K562 (cell line): Measurements from ENCODE around the gene ZBTB16. TPM values are rescaled to one million over a fixed set of nuclear protein-coding genes. Genes with fewer than 3 reads are reported as not detected.

ENCODE experiments used
- ATAC-seq: fragments of 200-7000 bp; cut with Tn5 transposase; 3 replicates; pipeline ENCODE4 v1.9.1; 2020; ENCODE audit warnings: moderate library complexity
- BruUV-seq: library from RNA; stranded (reverse); fragments of 400-500 nt; replicated peaks from 2 replicates; lab custom pipeline; 2021; lab: Mats Ljungman, UMichigan
- CTCF ChIA-PET: fragments of 300-600 bp; formaldehyde crosslinking; extraction: SDS; loops from one replicate; lab custom pipeline; 2021; ENCODE audit warnings: low intra/inter-chr PET ratio; lab: Yijun Ruan, JAX
- POLR2A ChIA-PET: fragments of 300-600, 350-650 bp; sonication (Branson Sonifier 250); formaldehyde crosslinking; extraction: SDS; loops from one replicate; lab custom pipeline; 2021; ENCODE audit warnings: antibody characterized with exemption, inconsistent platforms; lab: Yijun Ruan, JAX
- DNase-seq, 4 experiments: peaks; one replicate each; pipeline versions ENCODE4 v3.0.0 to v3.0.0-alpha.2; 2011 to 2018; ENCODE audit warnings: low spot score in 3 of 4, mixed read lengths in 3 of 4; ENCODE audit errors: extremely low read depth in 1 of 4
- FAIRE-seq: peaks from 2 replicates; lab custom pipeline; 2011; peaks lifted over from hg19 to GRCh38; lab: Jason Lieb, UNC
- H2AFZ ChIP-seq: 2 replicates; pipeline ENCODE4 v1.6.0; 2011; ENCODE audit warnings: low read depth, low read length, control low read depth, inconsistent platforms
- H3K27ac ChIP-seq: fragments of 200-600 bp; 3 replicates; pipeline ENCODE4 v1.8.0; 2011; ENCODE audit warnings: low read depth, mild to moderate bottlenecking, control low read depth, inconsistent platforms, low read length, moderate library complexity, mixed read lengths; ENCODE audit errors: extremely low read depth
- H3K27me3 ChIP-seq, 2 experiments: fragments of 300-600 bp in 1 of 2; 2 replicates in 1 of 2; 3 replicates in 1 of 2; pipeline versions ENCODE4 v1.6.0 to v1.8.0; 2011; ENCODE audit warnings: inconsistent platforms in 2 of 2, low read length in 2 of 2, mild to moderate bottlenecking in 1 of 2, mixed read lengths in 1 of 2, moderate library complexity in 1 of 2; ENCODE audit not compliant: control insufficient read depth in 2 of 2, insufficient read depth in 2 of 2
- H3K36me3 ChIP-seq: fragments of 300-600 bp; 3 replicates; pipeline ENCODE4 v1.8.0; 2011; ENCODE audit warnings: mild to moderate bottlenecking, low read length, inconsistent platforms; ENCODE audit not compliant: control insufficient read depth, insufficient read depth
- H3K4me1 ChIP-seq, 2 experiments: fragments of 200-600 bp in 1 of 2; replicated peaks in 1 of 2; 2 replicates in 1 of 2; 3 replicates in 1 of 2; pipeline versions ENCODE4 v1.5.1 to v1.8.0; 2011; ENCODE audit warnings: inconsistent platforms in 2 of 2, low read length in 2 of 2, mild to moderate bottlenecking in 1 of 2, mixed read lengths in 1 of 2, moderate library complexity in 1 of 2; ENCODE audit not compliant: control insufficient read depth in 2 of 2, insufficient read depth in 2 of 2
- H3K4me2 ChIP-seq: 2 replicates; pipeline ENCODE4 v1.6.1; 2011; ENCODE audit warnings: low read length, control low read depth, inconsistent platforms, mixed read lengths; ENCODE audit not compliant: insufficient read depth
- H3K4me3 ChIP-seq: fragments of 200-600 bp; sonication (generic), shearing (Covaris generic); 2 replicates; pipeline ENCODE4 v1.5.1; 2016; ENCODE audit warnings: control low read depth, inconsistent platforms
- H3K79me2 ChIP-seq: fragments of 200-600 bp; 3 replicates; pipeline ENCODE4 v1.8.0; 2011; ENCODE audit warnings: low read length, inconsistent platforms; ENCODE audit not compliant: control insufficient read depth, insufficient read depth
- H3K9ac ChIP-seq, 2 experiments: 2 replicates each; pipeline versions ENCODE4 v1.6.0 to v1.6.1; 2011; ENCODE audit warnings: low read depth in 2 of 2, low read length in 2 of 2, control low read depth in 1 of 2, inconsistent platforms in 1 of 2, mild to moderate bottlenecking in 1 of 2, mixed read lengths in 1 of 2; ENCODE audit not compliant: insufficient read depth in 1 of 2
- H3K9me1 ChIP-seq: one replicate; pipeline ENCODE4 v1.6.0; 2011; ENCODE audit warnings: inconsistent platforms, mild to moderate bottlenecking, low read length, moderate library complexity; ENCODE audit not compliant: control insufficient read depth, insufficient read depth
- H3K9me3 ChIP-seq: replicated peaks from 2 replicates; pipeline ENCODE4 v1.5.1; 2011; ENCODE audit warnings: low read depth, low read length, inconsistent platforms; ENCODE audit not compliant: control insufficient read depth, insufficient read depth
- H4K20me1 ChIP-seq: replicated peaks from 2 replicates; pipeline ENCODE4 v1.6.1; 2011; ENCODE audit warnings: low read length, inconsistent platforms, mixed read lengths; ENCODE audit not compliant: control insufficient read depth, insufficient read depth
- CBX3 ChIP-seq, 2 experiments: IDR thresholded peaks; 1 replicate in 1 of 2; 2 replicates in 1 of 2; pipeline ENCODE4 v1.6.1; 2012; ENCODE audit warnings: inconsistent platforms in 2 of 2, low read length in 2 of 2, borderline replicate concordance in 1 of 2, control low read depth in 1 of 2
- CBX5 ChIP-seq: IDR thresholded peaks from 2 replicates; pipeline ENCODE4 v1.6.1; 2014; ENCODE audit warnings: low read depth, borderline replicate concordance
- CTCF ChIP-seq, 3 experiments: IDR thresholded peaks in 2 of 3; conservative IDR thresholded peaks in 1 of 3; 2 replicates each; pipeline ENCODE4 v1.5.1; 2011 to 2012; ENCODE audit warnings: low read length in 3 of 3, mild to moderate bottlenecking in 3 of 3, control low read depth in 2 of 3, improper control_type of control experiment in 1 of 3, inconsistent platforms in 1 of 3, low read depth in 1 of 3, mixed read lengths in 1 of 3, moderate library complexity in 1 of 3; ENCODE audit not compliant: insufficient read depth in 2 of 3
- HBP1 ChIP-seq: fragments of 450-650 bp; formaldehyde crosslinking; IDR thresholded peaks from 2 replicates; pipeline ENCODE4 v1.4.0; 2022; ENCODE audit warnings: missing genetic modification characterization
- HDAC3 ChIP-seq: fragments of 450-650 bp; IDR thresholded peaks from 2 replicates; pipeline ENCODE4 v1.6.1; 2018; ENCODE audit warnings: borderline replicate concordance, mild to moderate bottlenecking, moderate library complexity; ENCODE audit not compliant: partially characterized antibody
- PCBP1 ChIP-seq: fragments of 200-400 bp; formaldehyde crosslinking; IDR thresholded peaks from 2 replicates; pipeline ENCODE4 v1.6.1; 2018; ENCODE audit warnings: mild to moderate bottlenecking, low read depth, low read length; ENCODE audit not compliant: poor library complexity, severe bottlenecking
- RAD21 ChIP-seq, 2 experiments: fragments of 250-450 bp in 1 of 2; fragments of 450-650 bp in 1 of 2; sonication (Bioruptor Pico) in 1 of 2; formaldehyde crosslinking in 1 of 2; IDR thresholded peaks in 1 of 2; conservative IDR thresholded peaks in 1 of 2; 2 replicates each; pipeline versions ENCODE4 v1.4.0 to v1.8.0; 2020 to 2022; ENCODE audit warnings: mild to moderate bottlenecking in 2 of 2, moderate library complexity in 1 of 2
- SMC3 ChIP-seq: conservative IDR thresholded peaks from 2 replicates; pipeline ENCODE4 v1.6.1; 2011; ENCODE audit warnings: low read depth, low read length, improper control_type of control experiment; ENCODE audit not compliant: insufficient read depth
- SRSF3 ChIP-seq: fragments of 200-400 bp; formaldehyde crosslinking; IDR thresholded peaks from 2 replicates; pipeline ENCODE4 v1.6.1; 2016; ENCODE audit warnings: mild to moderate bottlenecking, low read length, moderate library complexity; ENCODE audit not compliant: insufficient read depth
- TFAP4 ChIP-seq: sonication (generic); formaldehyde crosslinking; IDR thresholded peaks from 2 replicates; pipeline ENCODE4 v1.8.0; 2022; ENCODE audit warnings: missing genetic modification reagents, mild to moderate bottlenecking, moderate library complexity, borderline replicate concordance
- WHSC1 ChIP-seq: IDR thresholded peaks from one replicate; pipeline ENCODE4 v1.6.1; 2012; ENCODE audit warnings: low read length, control low read depth, inconsistent platforms
- ZC3H4 ChIP-seq: sonication (generic); formaldehyde crosslinking; IDR thresholded peaks from 2 replicates; pipeline ENCODE4 v1.9.0; 2021; ENCODE audit warnings: missing genetic modification reagents, borderline replicate concordance
- ZFPM2 ChIP-seq: fragments of 250-450 bp; sonication (Bioruptor Pico); IDR thresholded peaks from 2 replicates; pipeline ENCODE4 v1.5.1; 2022; ENCODE audit warnings: mild to moderate bottlenecking
- ZNF143 ChIP-seq: sonication (generic); formaldehyde crosslinking; IDR thresholded peaks from 2 replicates; pipeline ENCODE4 v1.9.0; 2022; ENCODE audit warnings: mild to moderate bottlenecking, missing genetic modification reagents
- ZNF239 ChIP-seq: fragments of 250-450 bp; sonication (Bioruptor Pico); IDR thresholded peaks from 2 replicates; pipeline ENCODE4 v1.4.0; 2020; ENCODE audit warnings: mild to moderate bottlenecking
- ZNF384 ChIP-seq: IDR thresholded peaks from 2 replicates; pipeline ENCODE4 v1.6.1; 2012; ENCODE audit warnings: low read depth, low read length, improper control_type of control experiment
- WGBS: fragments of 100-300 bp; shearing (Covaris generic); methylation state at CpG from one replicate; pipeline ENCODE4 v1.1.6; 2016; ENCODE audit warnings: low coverage, mixed read lengths; ENCODE audit not compliant: insufficient coverage; ENCODE audit errors: missing lambda C conversion rate; 5-methylcytosine and 5-hydroxymethylcytosine counted together
- in situ Hi-C: fragments of 300-500 bp; cut with MboI; formaldehyde crosslinking; loops from 4 replicates; pipeline ENCODE4 v1.15.0; 2018; ENCODE audit warnings: inconsistent platforms, mixed read lengths
- intact Hi-C: fragments of 100-400 bp; cut with micrococcal nuclease; formaldehyde crosslinking; loops from 2 replicates; pipeline ENCODE4 v1.14.2; 2022
- polyA plus RNA-seq, 8 experiments: library from polyadenylated mRNA; depleted of rRNA in 4 of 8; stranded (reverse) in 5 of 8; unstranded in 3 of 8; fragments of >200 nt; fragmentation: Nextera tagmentation in 2 of 8; fragmentation: Illumina TruSeq in 1 of 8; extraction: Ambion mirVana in 2 of 8; extraction: Trizol in 1 of 8; gene quantifications; 2 replicates each; pipeline versions ENCODE4 v1.2.1 to v1.2.3, GENCODE V29; 2011 to 2014; ENCODE audit warnings: inconsistent platforms in 1 of 8, missing spikeins in 1 of 8
- total RNA-seq, 7 experiments: library from RNA; depleted of rRNA in 6 of 7; stranded (reverse); fragments of >200 nt in 6 of 7; fragmentation: Illumina TruSeq in 2 of 7; extraction: Trizol in 2 of 7; gene quantifications; 2 replicates each; pipeline versions ENCODE4 v1.2.1 to v1.2.3, GENCODE V29; 2011 to 2021; ENCODE audit warnings: low replicate concordance in 1 of 7

ZBTB16 gene
- total and polyA plus RNA-seq, 9 of the 15 experiments (the other 6 are each of a cell fraction or from before 2014, with no cell fraction given), result 0.06 to 0.40 (median 0.24) TPM; not detected in 4

GRCh38 chr11:114180301-114181055, 121.0 kb downstream of the ZBTB16 start:
- in situ Hi-C loops, result no loop called here
- Histone ChIP-seq H3K79me2 (no peaks in the 10 kb centered on the region), H3K4me1 (peaks cover 7 to 11% of the 10 kb centered on the region in 2 experiments), H4K20me1 (no peaks in the 10 kb centered on the region), H3K4me3 (no peak overlapping the region), H3K9me3 (no peaks in the 10 kb centered on the region), H3K27ac (no peak overlapping the region), H3K36me3 (no peaks in the 10 kb centered on the region), H3K9ac (no peak overlapping the region), H3K27me3 (peaks cover 16 to 49% of the 10 kb centered on the region in 2 experiments; a peak in 4 of 5 replicates), H2AFZ (0 out of 2 replicates have a peak overlapping the region, but pooled peaks have one; percentile 10), H3K4me2 (no peak overlapping the region), H3K9me1 (no peaks in the 10 kb centered on the region)
- BruUV-seq, result no TSS peak
- POLR2A ChIA-PET, result interaction anchor here (0.7 kb wide), 1 partner anchor 10 kb away, joined by 3 read pairs; no protein-coding TSS in a partner anchor
- DNase-seq, result no peak
- FAIRE-seq, result no peak
- CTCF ChIA-PET, result no interaction called here
- 29% methylated on average over 7 of the region's 7 CpGs for WGBS
- intact Hi-C loops, result loop anchor here (2.0 kb wide), 1 partner anchor 20 kb away; no protein-coding TSS in a partner anchor
- ATAC-seq, result peak; percentile 71
- TF ChIP-seq SMC3 (0 out of 2 replicates have a peak, but pooled peaks have one; percentile 20), CTCF (IDR thresholded peaks at IDR 0.05 in 2 of 3, conservative IDR thresholded peaks at IDR 0.05 in 1 of 3; ENCODE audit: insufficient read depth in 2 of 3, low read depth in 1 of 3, low read length in 3 of 3) (peak; percentile 46 to 67 (median 59)), TFAP4 (CRISPR knock-in tag) (no peak), ZC3H4 (no peak), ZNF384 (no peak), HDAC3 (no peak), PCBP1 (no peak), ZFPM2 (CRISPR knock-in tag) (no peak), ZNF239 (CRISPR knock-in tag) (no peak), RAD21 (CRISPR knock-in tag; conservative IDR thresholded peaks at IDR 0.05 in 1 of 2, IDR thresholded peaks at IDR 0.05 in 1 of 2) (peak; percentile 35 to 64), SRSF3 (no peak), WHSC1 (no peak), CBX3 (IDR thresholded peaks at IDR 0.05; ENCODE audit: borderline replicate concordance in 1 of 2, low read length in 2 of 2) (no peak), CBX5 (no peak), ZNF143 (no peak), HBP1 (no peak)
